ENCODE measurements around the gene HOXA1. TPM values are rescaled to one million over a fixed set of nuclear protein-coding genes. Genes with fewer than 3 reads are reported as not detected.
"Not testable (repeated sequence)": the region's sequence is repeated elsewhere in the genome, so short reads cannot be mapped to it uniquely, and the experiment has no call there.

HOXA1 gene
- total RNA-seq, 2 experiments from 2014 or later = 0.89 to 0.92 TPM

- Mint-ChIP-seq H3K9me3 (ENCODE audit: insufficient read depth) (no peaks in the 10 kb centered on the region), H3K27ac (no peak overlapping the region), H3K36me3 (ENCODE audit: low read depth) (no peaks in the 10 kb centered on the region), H3K4me1 (ENCODE audit: low read depth) (no peaks in the 10 kb centered on the region), H3K4me3 (no peak overlapping the region), H3K27me3 (ENCODE audit: low read depth) (peaks cover 8% of the 10 kb centered on the region)
- no peak for DNase-seq
- CTCF ChIA-PET = no interaction called here
- ATAC-seq = no peak
- POLR2A ChIA-PET = no interaction called here
These were observed 32.9 kb downstream of the HOXA1 start for GRCh38 chr7:27062946-27063345.

- CTCF ChIA-PET = no interaction called here
- Mint-ChIP-seq H3K36me3 (ENCODE audit: low read depth) (no peaks in the 10 kb centered on the region), H3K9me3 (ENCODE audit: insufficient read depth) (no peaks in the 10 kb centered on the region), H3K4me3 (no peak overlapping the region), H3K27me3 (ENCODE audit: low read depth) (no peaks in the 10 kb centered on the region), H3K4me1 (ENCODE audit: low read depth) (no peaks in the 10 kb centered on the region), H3K27ac (no peak overlapping the region)
- no peak for ATAC-seq
- POLR2A ChIA-PET = no interaction called here
- DNase-seq = no peak
These were observed 42.6 kb downstream of the HOXA1 start for GRCh38 chr7:27053153-27053552.

- CTCF ChIA-PET = no interaction called here
- no peaks in the 10 kb centered on the region for H3K36me3 Mint-ChIP-seq (ENCODE audit: low read depth)
- POLR2A ChIA-PET = no interaction called here
- DNase-seq (no peak), ATAC-seq (no peak)
- H3K4me1 Mint-ChIP-seq (ENCODE audit: low read depth) = no peaks in the 10 kb centered on the region
- no peaks in the 10 kb centered on the region for H3K9me3 Mint-ChIP-seq (ENCODE audit: insufficient read depth)
- H3K27ac Mint-ChIP-seq = no peak overlapping the region
- H3K27me3 Mint-ChIP-seq (ENCODE audit: low read depth) = no peaks in the 10 kb centered on the region
- H3K4me3 Mint-ChIP-seq = no peak overlapping the region
These were observed 44.3 kb downstream of the HOXA1 start for GRCh38 chr7:27051451-27051850.

- ChIA-PET POLR2A (no interaction called here), CTCF (no interaction called here)
- no peak for ATAC-seq
- H3K36me3 Mint-ChIP-seq (ENCODE audit: low read depth) = no peaks in the 10 kb centered on the region
- peaks cover 2% of the 10 kb centered on the region for H3K27me3 Mint-ChIP-seq (ENCODE audit: low read depth)
- H3K4me3 Mint-ChIP-seq = no peak overlapping the region
- no peak for DNase-seq
- no peaks in the 10 kb centered on the region for H3K9me3 Mint-ChIP-seq (ENCODE audit: insufficient read depth)
- H3K4me1 Mint-ChIP-seq (ENCODE audit: low read depth) = no peaks in the 10 kb centered on the region
- no peak overlapping the region for H3K27ac Mint-ChIP-seq
These were observed 47.4 kb downstream of the HOXA1 start for GRCh38 chr7:27048438-27048837.

- H3K27ac Mint-ChIP-seq = no peak overlapping the region
- ChIA-PET CTCF (no interaction called here), POLR2A (no interaction called here)
- DNase-seq (no peak), ATAC-seq (no peak)
- H3K4me3 Mint-ChIP-seq = no peak overlapping the region
- no peaks in the 10 kb centered on the region for H3K9me3 Mint-ChIP-seq (ENCODE audit: insufficient read depth)
- peaks cover 4% of the 10 kb centered on the region for H3K27me3 Mint-ChIP-seq (ENCODE audit: low read depth)
- H3K36me3 Mint-ChIP-seq (ENCODE audit: low read depth) = no peaks in the 10 kb centered on the region
- H3K4me1 Mint-ChIP-seq (ENCODE audit: low read depth) = no peaks in the 10 kb centered on the region
These were observed 48.8 kb downstream of the HOXA1 start for GRCh38 chr7:27046854-27047549.

GRCh38 chr7:27045972-27046371, 49.8 kb downstream of the HOXA1 start:
- ATAC-seq; H3K9me3 Mint-ChIP-seq (ENCODE audit: insufficient read depth); H3K36me3 Mint-ChIP-seq (ENCODE audit: low read depth); POLR2A ChIA-PET; CTCF ChIA-PET; H3K27me3 Mint-ChIP-seq (ENCODE audit: low read depth); H3K4me3 Mint-ChIP-seq; H3K27ac Mint-ChIP-seq; H3K4me1 Mint-ChIP-seq (ENCODE audit: low read depth); DNase-seq: not testable (repeated sequence)

- H3K9me3 Mint-ChIP-seq (ENCODE audit: insufficient read depth); DNase-seq; H3K27me3 Mint-ChIP-seq (ENCODE audit: low read depth); CTCF ChIA-PET; H3K36me3 Mint-ChIP-seq (ENCODE audit: low read depth); H3K4me3 Mint-ChIP-seq; H3K4me1 Mint-ChIP-seq (ENCODE audit: low read depth); POLR2A ChIA-PET; ATAC-seq; H3K27ac Mint-ChIP-seq: not testable (repeated sequence)
These were observed 50.7 kb downstream of the HOXA1 start for GRCh38 chr7:27045066-27045465.

Other genes starting within 250 kb of the HOXA1 start
- gene SKAP2, start 231.4 kb downstream of the HOXA1 start, total RNA-seq = 10 to 100 TPM in 1 of 2 experiments, 1 to 10 TPM in 1; 9.7 to 12.5 TPM
- gene HOXA2, start 6.7 kb upstream of the HOXA1 start, total RNA-seq = not detected
- not detected for gene HOXA4, start 34.8 kb upstream of the HOXA1 start, total RNA-seq
- gene HOXA5, start 47.7 kb upstream of the HOXA1 start, total RNA-seq = not detected
- gene HOXA6, start 51.8 kb upstream of the HOXA1 start, total RNA-seq = not detected
- not detected for gene HOXA3, start 56.6 kb upstream of the HOXA1 start, total RNA-seq
- gene HOXA7, start 60.7 kb upstream of the HOXA1 start, total RNA-seq = not detected
- gene HOXA9, start 69.5 kb upstream of the HOXA1 start, total RNA-seq = not detected
- not detected for gene HOXA10, start 78.3 kb upstream of the HOXA1 start, total RNA-seq
- not detected for gene HOXA11, start 89.2 kb upstream of the HOXA1 start, total RNA-seq
- gene HOXA13, start 104.1 kb upstream of the HOXA1 start, total RNA-seq = not detected
- gene EVX1, start 146.8 kb upstream of the HOXA1 start, total RNA-seq = not detected

Measured in activated CD8-positive, alpha-beta T cell treated with anti-CD3 and anti-CD28 coated beads, Interleukin-2, amount 10 ng/mL, durations not matched to agents 7 days and 5 days (primary cell).